ENCODE results near the gene PLXNB1. TPM values are rescaled to one million over a fixed set of nuclear protein-coding genes. Genes with fewer than 3 reads are reported as not detected.

The PLXNB1 gene
- total RNA-seq, 4 donors from 2014 or later, result 150 to 455 (median 312) TPM

DNA sequence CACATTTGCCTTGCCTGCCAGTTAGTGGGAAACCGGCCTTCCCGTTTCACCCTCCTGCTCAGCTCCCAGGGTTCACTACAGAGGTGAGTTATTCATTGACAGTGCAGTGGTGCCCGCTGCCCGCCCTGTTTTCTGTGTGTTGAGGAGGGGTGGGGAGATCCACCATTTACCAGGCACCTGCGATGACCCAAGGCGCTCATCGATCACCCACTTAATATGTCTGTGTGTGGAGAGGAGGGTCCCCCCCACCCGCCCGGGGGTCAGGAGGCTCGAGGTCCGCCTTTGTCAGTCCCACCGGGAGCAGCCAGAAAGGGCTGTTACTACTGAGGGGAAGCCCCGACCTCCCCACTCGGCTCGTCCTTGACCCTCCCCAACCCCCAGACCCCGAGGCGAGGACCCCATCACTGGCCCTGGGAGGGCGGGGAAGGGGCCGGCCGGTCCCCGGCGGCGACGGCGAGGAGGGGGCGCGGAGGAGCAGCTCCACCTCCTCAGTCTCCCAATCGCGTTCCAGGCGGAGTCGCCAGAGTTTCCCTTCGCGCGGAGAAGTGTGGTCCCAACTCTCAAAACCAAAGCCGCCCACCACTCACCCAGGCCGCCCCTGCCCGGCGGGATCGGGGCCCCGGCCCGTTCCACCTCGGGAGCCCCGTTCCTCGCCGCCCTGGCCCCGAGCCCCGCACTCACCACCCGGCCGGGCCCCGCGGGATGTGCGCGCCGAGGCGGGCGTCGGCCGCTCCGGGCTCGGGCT is 1.1 kb downstream of the PLXNB1 start:
- Histone ChIP-seq H3K4me1 (peaks cover 0 to 52% (median 10%) of the 10 kb centered on the region in 4 donors), H3K27me3 (no peaks in the 10 kb centered on the region), H3K27ac (peak overlapping the region; percentile 73 to 98 (median 88)), H3K4me3 (peak overlapping the region; percentile 78 to 99 (median 86)), H3K36me3 (peaks cover 0 to 12% (median 0%) of the 10 kb centered on the region in 3 donors), H3K9me3 (no peaks in the 10 kb centered on the region)
- TF ChIP-seq, protein P1, sequence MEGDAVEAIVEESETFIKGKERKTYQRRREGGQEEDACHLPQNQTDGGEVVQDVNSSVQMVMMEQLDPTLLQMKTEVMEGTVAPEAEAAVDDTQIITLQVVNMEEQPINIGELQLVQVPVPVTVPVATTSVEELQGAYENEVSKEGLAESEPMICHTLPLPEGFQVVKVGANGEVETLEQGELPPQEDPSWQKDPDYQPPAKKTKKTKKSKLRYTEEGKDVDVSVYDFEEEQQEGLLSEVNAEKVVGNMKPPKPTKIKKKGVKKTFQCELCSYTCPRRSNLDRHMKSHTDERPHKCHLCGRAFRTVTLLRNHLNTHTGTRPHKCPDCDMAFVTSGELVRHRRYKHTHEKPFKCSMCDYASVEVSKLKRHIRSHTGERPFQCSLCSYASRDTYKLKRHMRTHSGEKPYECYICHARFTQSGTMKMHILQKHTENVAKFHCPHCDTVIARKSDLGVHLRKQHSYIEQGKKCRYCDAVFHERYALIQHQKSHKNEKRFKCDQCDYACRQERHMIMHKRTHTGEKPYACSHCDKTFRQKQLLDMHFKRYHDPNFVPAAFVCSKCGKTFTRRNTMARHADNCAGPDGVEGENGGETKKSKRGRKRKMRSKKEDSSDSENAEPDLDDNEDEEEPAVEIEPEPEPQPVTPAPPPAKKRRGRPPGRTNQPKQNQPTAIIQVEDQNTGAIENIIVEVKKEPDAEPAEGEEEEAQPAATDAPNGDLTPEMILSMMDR (IDR thresholded peaks at IDR 0.05), result no peak
- peak; percentile 57 to 64 for TF ChIP-seq POLR2A (IDR thresholded peaks at IDR 0.05)
- DNase-seq, result peak in 2 of 3 donors; percentile 76 to 80

DNA sequence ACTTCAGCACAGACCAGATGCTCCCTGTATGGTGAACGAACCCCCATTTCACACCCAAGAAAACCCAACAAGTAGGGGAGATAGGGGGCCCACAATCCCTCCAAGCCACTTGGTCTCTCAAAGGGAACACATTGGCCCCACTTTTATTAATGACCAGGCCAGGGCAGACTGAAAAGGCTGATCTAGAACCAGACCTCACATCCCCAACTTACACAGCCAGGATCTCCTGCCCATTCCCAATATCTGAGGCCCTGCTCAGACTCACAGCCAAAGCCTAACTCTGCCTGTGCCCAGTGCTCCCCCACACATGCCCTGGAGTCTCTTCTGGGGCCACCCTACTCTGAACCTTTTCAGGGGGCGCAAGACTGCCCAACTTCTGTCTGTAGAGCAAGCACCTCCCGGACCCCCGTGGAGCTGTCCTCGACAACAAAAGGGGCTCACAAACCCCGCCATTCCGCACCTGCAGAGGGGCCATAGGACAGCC is 1.8 kb downstream of the PLXNB1 start:
- Histone ChIP-seq H3K4me1 (peaks cover 0 to 46% (median 10%) of the 10 kb centered on the region in 4 donors), H3K27me3 (no peaks in the 10 kb centered on the region), H3K4me3 (peak overlapping the region in 3 of 4 donors; percentile 78 to 99 (median 82)), H3K27ac (peak overlapping the region; percentile 73 to 98 (median 88)), H3K9me3 (no peaks in the 10 kb centered on the region), H3K36me3 (peaks cover 0 to 19% (median 0%) of the 10 kb centered on the region in 3 donors)
- TF ChIP-seq, protein P1 (IDR thresholded peaks at IDR 0.05), result no peak
- no peak for TF ChIP-seq POLR2A (IDR thresholded peaks at IDR 0.05)
- DNase-seq, result no peak

DNA sequence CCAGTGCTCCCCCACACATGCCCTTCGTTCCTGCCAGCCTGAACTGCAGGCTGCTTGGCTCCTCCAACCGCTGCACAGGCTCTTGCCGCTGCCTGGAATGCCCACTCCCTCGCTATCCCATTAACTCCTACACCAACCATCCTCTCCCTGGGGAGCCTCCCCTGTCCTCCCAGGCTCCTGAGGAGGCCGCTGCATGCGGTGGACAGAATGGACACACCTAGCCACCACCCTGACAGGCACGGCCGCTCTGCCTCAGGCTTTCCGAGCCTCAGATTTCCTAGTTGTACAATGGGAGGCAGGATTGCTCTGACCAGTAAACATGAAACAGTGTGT is 2.3 kb downstream of the PLXNB1 start:
- Histone ChIP-seq H3K36me3 (peaks cover 0 to 22% (median 0%) of the 10 kb centered on the region in 3 donors), H3K27me3 (no peaks in the 10 kb centered on the region), H3K4me3 (peak overlapping the region in 3 of 4 donors; percentile 1 to 99 (median 78)), H3K27ac (peak overlapping the region; percentile 38 to 98 (median 88)), H3K4me1 (peaks cover 0 to 46% (median 10%) of the 10 kb centered on the region in 4 donors), H3K9me3 (no peaks in the 10 kb centered on the region)
- peak in 1 of 3 donors; percentile 59 for DNase-seq
- TF ChIP-seq, protein P1 (IDR thresholded peaks at IDR 0.05), result no peak
- TF ChIP-seq POLR2A (IDR thresholded peaks at IDR 0.05), result no peak

DNA sequence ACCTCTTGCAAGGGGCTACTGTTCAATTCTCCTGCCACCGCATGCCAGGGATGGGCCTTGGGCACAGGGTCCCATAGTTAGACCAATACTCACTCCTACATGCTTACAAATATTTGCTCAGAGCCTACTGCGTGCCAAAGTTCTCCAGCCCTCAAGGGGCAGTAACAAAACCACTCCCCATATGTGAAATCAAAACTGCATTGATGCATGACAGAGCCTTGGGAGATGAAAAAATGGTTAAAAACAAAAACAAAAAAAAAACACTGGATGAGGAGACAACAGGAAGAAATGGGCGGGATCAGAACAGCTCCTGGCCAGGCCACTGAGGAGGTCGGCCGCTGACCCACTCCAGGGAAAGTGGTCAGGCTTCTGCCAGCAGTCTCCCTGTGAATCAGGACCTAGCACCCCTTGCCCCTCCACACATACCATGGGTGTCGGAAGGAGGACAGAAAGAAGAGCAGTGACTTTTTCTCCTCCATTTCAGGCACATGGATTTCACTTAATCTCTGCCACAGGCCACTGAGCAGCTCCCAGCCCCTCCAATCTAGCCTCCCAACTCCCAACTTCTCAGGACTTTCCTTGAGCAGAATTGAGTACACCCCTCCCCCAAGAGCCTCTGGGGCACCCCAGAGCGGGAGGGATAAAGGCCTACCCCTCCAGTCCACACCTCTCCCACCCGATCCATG is 2.8 kb downstream of the PLXNB1 start:
- Histone ChIP-seq H3K9me3 (no peaks in the 10 kb centered on the region), H3K4me1 (peaks cover 0 to 46% (median 10%) of the 10 kb centered on the region in 4 donors), H3K4me3 (peak overlapping the region in 2 of 4 donors; percentile 78 to 99), H3K27me3 (no peaks in the 10 kb centered on the region), H3K36me3 (peaks cover 0 to 17% (median 0%) of the 10 kb centered on the region in 3 donors), H3K27ac (peak overlapping the region; percentile 38 to 98 (median 88))
- no peak for TF ChIP-seq POLR2A (IDR thresholded peaks at IDR 0.05)
- TF ChIP-seq, protein P1 (IDR thresholded peaks at IDR 0.05), result no peak
- DNase-seq, result peak in 1 of 3 donors; percentile 43

DNA sequence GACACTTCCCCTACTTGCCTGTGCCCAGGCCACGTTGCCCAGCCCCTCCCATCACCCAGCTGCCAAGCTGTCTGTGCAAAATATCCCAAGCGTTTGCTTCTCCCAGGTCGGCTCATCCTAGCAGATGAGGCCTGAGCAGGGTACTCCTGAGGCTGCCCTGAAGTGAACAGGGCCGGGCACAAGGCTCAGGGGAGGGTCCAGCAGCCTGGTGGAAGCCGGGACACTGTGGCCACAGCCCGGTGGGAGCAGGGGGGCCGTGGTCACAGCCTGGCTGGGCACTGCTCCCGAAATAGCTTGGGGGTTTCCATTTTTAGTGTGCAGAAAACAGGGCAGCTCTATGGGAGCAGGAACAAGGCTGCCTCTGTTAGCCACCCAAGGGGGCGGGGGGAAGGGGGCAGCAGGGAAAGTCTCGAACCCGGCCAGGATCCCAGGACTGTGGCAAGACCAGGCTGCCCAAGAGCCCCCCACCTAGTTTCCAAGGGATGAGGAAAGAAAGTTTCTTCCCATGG is 3.4 kb downstream of the PLXNB1 start:
- peak overlapping the region in 1 of 4 donors; percentile 78 for H3K4me3 ChIP-seq
- no peak for DNase-seq
- peaks cover 0 to 22% (median 0%) of the 10 kb centered on the region in 3 donors for H3K36me3 ChIP-seq
- TF ChIP-seq POLR2A (IDR thresholded peaks at IDR 0.05), result no peak
- TF ChIP-seq, protein P1 (IDR thresholded peaks at IDR 0.05), result no peak
- H3K27ac ChIP-seq, result peak overlapping the region in 3 of 4 donors; percentile 38 to 95 (median 45)
- H3K27me3 ChIP-seq, result no peaks in the 10 kb centered on the region
- no peaks in the 10 kb centered on the region for H3K9me3 ChIP-seq
- peaks cover 0 to 46% (median 10%) of the 10 kb centered on the region in 4 donors for H3K4me1 ChIP-seq
